NCI-H526 treated with DMSO at 0.1 percent for 48 hours (cell line): Measurements from ENCODE around the gene ZNF195.
A peak's percentile ranks its signal among the peaks of the same experiment; 100 is the strongest.
"Not testable (repeated sequence)": the region's sequence is repeated elsewhere in the genome, so short reads cannot be mapped to it uniquely, and the experiment has no call there.

Source experiments
- DNase-seq: peaks from one replicate; lab custom pipeline; 2025; lab: John Stamatoyannopoulos, UW

The ZNF195 gene

GRCh38 chr11:3347127-3347526 is 31.8 kb downstream of the ZNF195 start:
- no peak for DNase-seq

- DNase-seq, result no peak
Observed at GRCh38 chr11:3346587-3346986, 32.4 kb downstream of the ZNF195 start.

GRCh38 chr11:3345736-3346135 is 33.2 kb downstream of the ZNF195 start:
- no peak for DNase-seq

- DNase-seq, result no peak
Observed at GRCh38 chr11:3344327-3345174, 34.4 kb downstream of the ZNF195 start.

- DNase-seq, result no peak
Observed at GRCh38 chr11:3342709-3343108, 36.2 kb downstream of the ZNF195 start.

- DNase-seq, result peak; percentile 43
Observed at GRCh38 chr11:3341298-3341697, 37.6 kb downstream of the ZNF195 start.

- no peak for DNase-seq
Observed at GRCh38 chr11:3340025-3340424, 38.9 kb downstream of the ZNF195 start.

- no peak for DNase-seq
Observed at GRCh38 chr11:3339340-3339624, 39.7 kb downstream of the ZNF195 start.

- DNase-seq, result no peak
Observed at GRCh38 chr11:3338569-3339339, 40.2 kb downstream of the ZNF195 start.

GRCh38 chr11:3336420-3336819 is 42.5 kb downstream of the ZNF195 start:
- DNase-seq, result not testable (repeated sequence)

- not testable (repeated sequence) for DNase-seq
Observed at GRCh38 chr11:3333157-3333556, 45.8 kb downstream of the ZNF195 start.

- DNase-seq, result not testable (repeated sequence)
Observed at GRCh38 chr11:3331078-3331477, 47.9 kb downstream of the ZNF195 start.

GRCh38 chr11:3330064-3330463 is 48.9 kb downstream of the ZNF195 start:
- not testable (repeated sequence) for DNase-seq

GRCh38 chr11:3328503-3328902 is 50.4 kb downstream of the ZNF195 start:
- DNase-seq, result not testable (repeated sequence)

GRCh38 chr11:3326450-3326849 is 52.5 kb downstream of the ZNF195 start:
- DNase-seq, result not testable (repeated sequence)

GRCh38 chr11:3324724-3325123 is 54.2 kb downstream of the ZNF195 start:
- DNase-seq, result not testable (repeated sequence)
